Aorta (tissue), 5 donors: ENCODE measurements around the gene ERC2. TPM values are rescaled to one million over a fixed set of nuclear protein-coding genes. Genes with fewer than 3 reads are reported as not detected.

Source experiments
- ATAC-seq: fragments of 200-7000 bp; cut with Tn5 transposase; one replicate; pipeline ENCODE4 v1.9.1; 2022; ENCODE audit warnings: moderate library complexity; ENCODE audit not compliant: low FRiP score
- DNase-seq, 2 donors: peaks; one replicate each; pipeline ENCODE4 v3.0.0-alpha.2; 2020
- H3K27ac ChIP-seq, 2 donors: one replicate each; pipeline ENCODE4 v1.5.1; 2013; ENCODE audit warnings: low read length in 2 of 2, mild to moderate bottlenecking in 2 of 2, moderate library complexity in 2 of 2, control low read depth in 1 of 2, inconsistent platforms in 1 of 2, low read depth in 1 of 2
- H3K27me3 ChIP-seq, 2 donors: one replicate each; pipeline ENCODE4 v1.6.1; 2013; ENCODE audit warnings: control low read depth in 1 of 2, low read length in 1 of 2, mild to moderate bottlenecking in 1 of 2, moderate library complexity in 1 of 2; ENCODE audit not compliant: insufficient read depth in 2 of 2, control insufficient read depth in 1 of 2
- H3K36me3 ChIP-seq, 2 donors: one replicate each; pipeline ENCODE4 v1.6.1; 2013; ENCODE audit warnings: control low read depth in 1 of 2, low read length in 1 of 2, mild to moderate bottlenecking in 1 of 2; ENCODE audit not compliant: insufficient read depth in 2 of 2, control insufficient read depth in 1 of 2
- H3K4me1 ChIP-seq, 2 donors: one replicate each; pipeline ENCODE4 v1.6.1; 2013; ENCODE audit warnings: low read length in 2 of 2, control low read depth in 1 of 2, mild to moderate bottlenecking in 1 of 2, moderate library complexity in 1 of 2; ENCODE audit not compliant: insufficient read depth in 2 of 2, control insufficient read depth in 1 of 2
- H3K4me3 ChIP-seq, 2 donors: one replicate each; pipeline ENCODE4 v1.5.1; 2013; ENCODE audit warnings: low read length in 2 of 2, control low read depth in 1 of 2, mild to moderate bottlenecking in 1 of 2
- H3K9me3 ChIP-seq: one replicate; pipeline ENCODE4 v1.6.1; 2013; ENCODE audit warnings: mild to moderate bottlenecking, low read length; ENCODE audit not compliant: control insufficient read depth
- WGBS, 2 donors: extraction: QIAGEN DNeasy Blood & Tissue Kit; methylation state at CpG; one replicate each; pipeline ENCODE4 v1.1.7; 2013; 5-methylcytosine and 5-hydroxymethylcytosine counted together
- intact Hi-C, 2 donors: fragments of 100-400 bp; cut with DNase I; formaldehyde crosslinking; loops; one replicate each; pipeline versions ENCODE4 v1.14.2 to v1.15.0; 2022
- polyA plus RNA-seq, 2 donors: library from polyadenylated mRNA; stranded (reverse); fragments of 200-250 nt; gene quantifications; one replicate each; pipeline ENCODE4 v1.2.3, GENCODE V29; 2013
- total RNA-seq, 2 donors: library from RNA; stranded (reverse); fragmentation: NEBNext Ultra II Directional; extraction: Animal tissue kit (Norgen Biotek cat#: 25700); gene quantifications; one replicate each; pipeline ENCODE4 v1.2.1, GENCODE V29; 2021
- donor health status: healthy with polysubstance abuse.
- donor health status: Bipolar disorder and iron deficiency.
- donor health status: DM: no; HTN: no; CAD: no.
- donor health status: DM: no; HTN: no; CAD: no.
- donor health status: DM: yes; HTN: yes; CAD: no.

Gene ERC2
- total and polyA plus RNA-seq, 4 donors = 0.27 to 0.55 TPM; not detected in 2

- no peak overlapping the region for H3K27ac ChIP-seq
- no peak for ATAC-seq
- H3K36me3 ChIP-seq = no peaks in the 10 kb centered on the region
- intact Hi-C loops = no loop called here
- WGBS, 2 donors = 87 to 93% methylated on average over 6 of the region's 6 CpGs
- H3K4me1 ChIP-seq = no peaks in the 10 kb centered on the region
- no peaks in the 10 kb centered on the region for H3K9me3 ChIP-seq
- no peak overlapping the region for H3K4me3 ChIP-seq
- no peaks in the 10 kb centered on the region for H3K27me3 ChIP-seq
- DNase-seq = no peak
Measured at GRCh38 chr3:55473788-55474187, 994.5 kb downstream of the ERC2 start.

GRCh38 chr3:55471522-55472280 lies 996.6 kb downstream of the ERC2 start:
- H3K27ac ChIP-seq = no peak overlapping the region
- H3K9me3 ChIP-seq = no peaks in the 10 kb centered on the region
- no peak for ATAC-seq
- H3K4me3 ChIP-seq = no peak overlapping the region
- no peaks in the 10 kb centered on the region for H3K36me3 ChIP-seq
- intact Hi-C loops = no loop called here
- 45 to 46% methylated on average over 8 of the region's 8 CpGs for WGBS, 2 donors
- DNase-seq = no peak
- no peaks in the 10 kb centered on the region for H3K4me1 ChIP-seq
- no peaks in the 10 kb centered on the region for H3K27me3 ChIP-seq

GRCh38 chr3:55471084-55471483 lies 997.2 kb downstream of the ERC2 start:
- H3K36me3 ChIP-seq = no peaks in the 10 kb centered on the region
- H3K27ac ChIP-seq = no peak overlapping the region
- no peaks in the 10 kb centered on the region for H3K9me3 ChIP-seq
- 85 to 87% methylated on average over 4 of the region's 4 CpGs for WGBS, 2 donors
- H3K4me1 ChIP-seq = no peaks in the 10 kb centered on the region
- no peak overlapping the region for H3K4me3 ChIP-seq
- no peaks in the 10 kb centered on the region for H3K27me3 ChIP-seq
- ATAC-seq (no peak), DNase-seq (no peak)
- intact Hi-C loops = no loop called here

- no peak for ATAC-seq
Measured at GRCh38 chr3:55469957-55470526, 998.2 kb downstream of the ERC2 start.

GRCh38 chr3:55468251-55468650 lies 1000.0 kb downstream of the ERC2 start:
- Histone ChIP-seq H3K36me3 (no peaks in the 10 kb centered on the region), H3K4me3 (no peak overlapping the region), H3K27ac (no peak overlapping the region), H3K4me1 (no peaks in the 10 kb centered on the region), H3K9me3 (no peaks in the 10 kb centered on the region), H3K27me3 (no peaks in the 10 kb centered on the region)
- DNase-seq (no peak), ATAC-seq (no peak)
- 87 to 88% methylated on average over 5 of the region's 5 CpGs for WGBS, 2 donors
- intact Hi-C loops = no loop called here

More at GRCh38 chr3:55469957-55470526, 998.2 kb downstream of the ERC2 start:
- 96% methylated on average over 32 of the region's 32 CpGs for WGBS, 2 donors
- no peak for DNase-seq
- Histone ChIP-seq H3K4me3 (no peak overlapping the region), H3K9me3 (no peaks in the 10 kb centered on the region), H3K4me1 (no peaks in the 10 kb centered on the region), H3K27ac (no peak overlapping the region), H3K27me3 (no peaks in the 10 kb centered on the region), H3K36me3 (no peaks in the 10 kb centered on the region)
- intact Hi-C loops = no loop called here

DNA sequence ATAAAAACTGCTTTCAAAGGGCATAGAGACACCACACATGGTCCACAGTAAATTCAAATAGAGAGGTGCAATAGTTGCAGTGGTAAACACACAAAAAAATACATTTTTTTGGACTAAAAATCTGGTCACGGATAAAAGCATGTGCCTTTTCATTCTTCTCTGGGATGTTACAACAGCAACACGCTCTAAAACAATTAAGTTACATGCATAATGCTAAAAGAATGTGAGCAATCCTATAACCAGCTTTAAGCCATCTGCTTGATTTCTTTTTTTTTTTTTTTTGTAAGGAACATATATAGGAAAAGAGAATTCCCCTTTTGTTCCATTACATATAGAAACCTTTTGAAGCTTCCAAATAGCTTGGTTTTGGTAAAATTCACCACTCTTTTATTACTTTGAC lies 1001.2 kb downstream of the ERC2 start:
- 55% methylated on average over 2 of the region's 2 CpGs for WGBS, 2 donors
- Histone ChIP-seq H3K27ac (no peak overlapping the region), H3K4me1 (no peaks in the 10 kb centered on the region), H3K36me3 (no peaks in the 10 kb centered on the region), H3K27me3 (no peaks in the 10 kb centered on the region), H3K4me3 (no peak overlapping the region), H3K9me3 (no peaks in the 10 kb centered on the region)
- DNase-seq (no peak), ATAC-seq (no peak)
- intact Hi-C loops = no loop called here

DNA sequence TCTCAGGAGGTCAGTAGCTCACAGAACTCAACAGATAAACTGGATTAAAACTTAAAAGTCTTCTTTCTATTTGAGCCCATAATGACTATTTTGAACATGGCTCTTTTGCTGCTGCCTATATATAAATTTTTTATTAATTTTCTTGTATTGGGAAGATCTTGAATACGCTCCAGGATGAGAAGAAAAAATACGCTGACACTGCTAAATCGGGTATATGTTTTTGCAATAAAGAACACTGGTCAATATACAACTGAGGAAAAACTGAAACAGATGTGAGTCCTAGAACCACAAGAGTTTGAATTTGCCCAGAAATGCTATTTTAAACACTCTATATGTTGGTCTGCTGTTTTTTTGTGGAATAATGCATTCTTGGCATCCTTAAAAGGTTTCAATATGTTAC lies 1001.7 kb downstream of the ERC2 start:
- 46 to 55% methylated on average over 3 of the region's 3 CpGs for WGBS, 2 donors
- H3K27me3 ChIP-seq = no peaks in the 10 kb centered on the region

GRCh38 chr3:55461896-55462295 lies 1006.4 kb downstream of the ERC2 start:
- H3K4me3 ChIP-seq = no peak overlapping the region
- ATAC-seq (no peak), DNase-seq (no peak)
- 79 to 88% methylated on average over 1 of the region's 1 CpG for WGBS, 2 donors
- H3K9me3 ChIP-seq = no peaks in the 10 kb centered on the region
- H3K36me3 ChIP-seq = no peaks in the 10 kb centered on the region
- H3K27ac ChIP-seq = no peak overlapping the region
- intact Hi-C loops = no loop called here
- no peaks in the 10 kb centered on the region for H3K4me1 ChIP-seq
- H3K27me3 ChIP-seq = no peaks in the 10 kb centered on the region

More for the DNA sequence above, 1001.7 kb downstream of the ERC2 start:
- Histone ChIP-seq H3K4me3 (no peak overlapping the region), H3K36me3 (no peaks in the 10 kb centered on the region), H3K9me3 (no peaks in the 10 kb centered on the region), H3K4me1 (no peaks in the 10 kb centered on the region), H3K27ac (no peak overlapping the region)
- DNase-seq (no peak), ATAC-seq (no peak)
- intact Hi-C loops = no loop called here

- no peak for DNase-seq
- ATAC-seq = no peak
Measured at GRCh38 chr3:55459838-55460237, 1008.4 kb downstream of the ERC2 start.

More at GRCh38 chr3:55459838-55460237, 1008.4 kb downstream of the ERC2 start:
- H3K27me3 ChIP-seq = no peaks in the 10 kb centered on the region
- no peaks in the 10 kb centered on the region for H3K9me3 ChIP-seq
- H3K27ac ChIP-seq = no peak overlapping the region
- no peaks in the 10 kb centered on the region for H3K36me3 ChIP-seq
- intact Hi-C loops = no loop called here
- H3K4me1 ChIP-seq = no peaks in the 10 kb centered on the region
- H3K4me3 ChIP-seq = no peak overlapping the region
